SK-N-SH (cell line): ENCODE data around the gene FBXL7. TPM values are rescaled to one million over a fixed set of nuclear protein-coding genes. Genes with fewer than 3 reads are reported as not detected.
A peak's percentile ranks its signal among the peaks of the same experiment; 100 is the strongest.

Experiments used
- CTCF ChIA-PET: fragments of 300-600, 350-600 bp; formaldehyde crosslinking; extraction: SDS; loops from one replicate; lab custom pipeline; 2021; lab: Yijun Ruan, JAX
- POLR2A ChIA-PET: fragments of 350-600 bp; sonication (Branson Sonifier 250); formaldehyde crosslinking; extraction: SDS; loops from one replicate; lab custom pipeline; 2020; ENCODE audit warnings: antibody characterized with exemption, inconsistent platforms; lab: Yijun Ruan, JAX
- DNase-seq: peaks from one replicate; pipeline ENCODE4 v3.0.0; 2012
- H2AFZ ChIP-seq: fragments of 200-600 bp; sonication (generic); 2 replicates; pipeline ENCODE4 v1.8.1; 2016; ENCODE audit warnings: antibody characterized with exemption, mild to moderate bottlenecking, low read depth
- H3F3A ChIP-seq: fragments of 200-600 bp; sonication (generic); replicated peaks from 2 replicates; pipeline ENCODE3; 2016; ENCODE audit warnings: antibody characterized with exemption, mild to moderate bottlenecking; ENCODE audit not compliant: insufficient read depth
- H3K27ac ChIP-seq, 2 experiments: fragments of 200-500 bp in 1 of 2; fragments of 200-600 bp in 1 of 2; sonication (Bioruptor generic) in 1 of 2; sonication (generic), shearing (Covaris generic) in 1 of 2; 2 replicates each; pipeline versions ENCODE4 v1.5.1 to v1.6.1; 2014 to 2016; ENCODE audit warnings: low read depth in 2 of 2, inconsistent platforms in 1 of 2, low read length in 1 of 2, mild to moderate bottlenecking in 1 of 2, mixed read lengths in 1 of 2
- H3K27me3 ChIP-seq: fragments of 200-600 bp; sonication (generic), shearing (Covaris generic); 2 replicates; pipeline ENCODE4 v1.6.1; 2016; ENCODE audit warnings: mixed run types; ENCODE audit not compliant: insufficient read depth
- H3K36me3 ChIP-seq, 2 experiments: fragments of 200-500 bp in 1 of 2; fragments of 200-600 bp in 1 of 2; sonication (Bioruptor generic) in 1 of 2; sonication (generic) in 1 of 2; replicated peaks in 1 of 2; 2 replicates each; pipeline versions ENCODE3 to v1.5.1; 2014 to 2016; ENCODE audit warnings: low read length in 1 of 2, mild to moderate bottlenecking in 1 of 2; ENCODE audit not compliant: insufficient read depth in 2 of 2, control insufficient read depth in 1 of 2
- H3K4me1 ChIP-seq, 2 experiments: fragments of 200-500 bp in 1 of 2; fragments of 200-600 bp in 1 of 2; sonication (Bioruptor generic) in 1 of 2; sonication (generic), shearing (Covaris generic) in 1 of 2; 2 replicates each; pipeline versions ENCODE4 v1.5.1 to v1.6.1; 2014 to 2016; ENCODE audit warnings: low read depth in 1 of 2, low read length in 1 of 2, mixed run types in 1 of 2; ENCODE audit not compliant: insufficient read depth in 2 of 2, control insufficient read depth in 1 of 2
- H3K4me2 ChIP-seq: fragments of 200-600 bp; sonication (generic), shearing (Covaris generic); 2 replicates; pipeline ENCODE4 v1.6.1; 2017; ENCODE audit warnings: mixed run types
- H3K4me3 ChIP-seq, 2 experiments: fragments of 200-500 bp in 1 of 2; fragments of 200-600 bp in 1 of 2; sonication (Bioruptor generic) in 1 of 2; sonication (generic), shearing (Covaris generic) in 1 of 2; 2 replicates each; pipeline versions ENCODE4 v1.5.1 to v1.8.1; 2014 to 2016; ENCODE audit warnings: low read depth in 2 of 2, inconsistent platforms in 1 of 2, low read length in 1 of 2, mild to moderate bottlenecking in 1 of 2, mixed read lengths in 1 of 2, moderate library complexity in 1 of 2
- H3K79me2 ChIP-seq: fragments of 200-600 bp; sonication (generic); 2 replicates; pipeline ENCODE4 v1.8.1; 2017; ENCODE audit warnings: mild to moderate bottlenecking; ENCODE audit not compliant: insufficient read depth
- H3K9ac ChIP-seq: fragments of 200-600 bp; sonication (generic); 2 replicates; pipeline ENCODE4 v1.6.1; 2017; ENCODE audit warnings: mixed run types
- H3K9me2 ChIP-seq: fragments of 200-600 bp; sonication (generic); 2 replicates; pipeline ENCODE4 v1.6.1; 2017; ENCODE audit warnings: mixed run types
- H3K9me3 ChIP-seq: fragments of 200-600 bp; sonication (generic); 2 replicates; pipeline ENCODE4 v1.6.1; 2017; ENCODE audit warnings: mixed run types, mild to moderate bottlenecking, moderate library complexity
- H4K20me1 ChIP-seq: fragments of 200-600 bp; sonication (generic); 2 replicates; pipeline ENCODE4 v1.6.1; 2017; ENCODE audit warnings: mild to moderate bottlenecking, mixed run types; ENCODE audit not compliant: insufficient read depth
- FOSL2 ChIP-seq: IDR thresholded peaks from 2 replicates; pipeline ENCODE4 v1.4.0; 2012; ENCODE audit warnings: low read depth, mild to moderate bottlenecking, moderate library complexity, borderline replicate concordance
- FOXM1 ChIP-seq: IDR thresholded peaks from 2 replicates; pipeline ENCODE4 v1.4.0; 2012; ENCODE audit warnings: low read depth, mild to moderate bottlenecking
- JUND ChIP-seq: IDR thresholded peaks from 2 replicates; pipeline ENCODE4 v1.4.0; 2012
- MEF2A ChIP-seq: IDR thresholded peaks from 2 replicates; pipeline ENCODE4 v1.4.0; 2012; ENCODE audit warnings: low read depth, borderline replicate concordance
- REST ChIP-seq: IDR thresholded peaks from 2 replicates; pipeline ENCODE4 v1.6.1; 2012; ENCODE audit warnings: mild to moderate bottlenecking, low read depth, low read length, moderate library complexity
- SMC3 ChIP-seq: IDR thresholded peaks from 2 replicates; pipeline ENCODE4 v1.6.1; 2012; ENCODE audit warnings: low read depth, low read length, improper control_type of control experiment
- TAF1 ChIP-seq: IDR thresholded peaks from 2 replicates; pipeline ENCODE4 v1.6.1; 2012; ENCODE audit warnings: low read depth, mild to moderate bottlenecking, low read length, moderate library complexity, borderline replicate concordance
- YY1 ChIP-seq: IDR thresholded peaks from 2 replicates; pipeline ENCODE4 v1.4.0; 2012; ENCODE audit warnings: low read depth, mild to moderate bottlenecking
- WGBS: methylation state at CpG from one replicate; pipeline ENCODE4 v1.1.6; 2017; ENCODE audit warnings: low lambda C conversion rate; 5-methylcytosine and 5-hydroxymethylcytosine counted together
- polyA plus RNA-seq, 3 experiments: library from polyadenylated mRNA; depleted of rRNA; stranded (reverse); fragments of >200 nt; gene quantifications; 2 replicates each; pipeline ENCODE4 v1.2.3, GENCODE V29; 2012
- TF ChIP-seq, protein P1 (sequence below): fragments of 200-600 bp; sonication (generic); IDR thresholded peaks from 2 replicates; pipeline ENCODE4 v1.6.1; 2017; ENCODE audit warnings: antibody characterized with exemption, mild to moderate bottlenecking, moderate library complexity

FBXL7 gene
- polyA plus RNA-seq, 1 of the 3 experiments (the other 2 are of a cell fraction) = 7.0 TPM

DNA sequence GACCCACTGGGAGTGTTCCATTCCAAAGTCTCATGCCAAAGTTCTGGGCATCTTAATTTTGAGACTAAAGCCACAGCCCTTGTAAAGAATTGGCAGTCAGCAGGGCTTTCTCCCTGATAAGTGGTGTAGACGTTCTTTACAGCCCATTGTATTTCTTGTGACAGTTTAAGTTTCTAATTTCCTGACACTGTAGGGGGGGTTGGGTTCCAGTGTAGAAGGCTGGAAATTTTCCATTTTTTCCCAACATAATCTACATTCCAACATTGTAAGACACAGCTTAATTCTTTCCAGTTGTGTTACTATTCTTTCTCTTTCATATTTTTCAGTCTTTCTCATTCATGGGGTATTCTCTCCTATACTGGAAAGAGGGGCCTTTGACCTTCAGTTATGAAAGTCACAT is 121.1 kb downstream of the FBXL7 start (continued):
- TF ChIP-seq REST (no peak), TAF1 (no peak), MEF2A (peak; percentile 19; the same call in 1 of the 2 replicates), FOSL2 (peak; percentile 24; the same call in 1 of the 2 replicates), SMC3 (no peak)
- TF ChIP-seq, protein P1, sequence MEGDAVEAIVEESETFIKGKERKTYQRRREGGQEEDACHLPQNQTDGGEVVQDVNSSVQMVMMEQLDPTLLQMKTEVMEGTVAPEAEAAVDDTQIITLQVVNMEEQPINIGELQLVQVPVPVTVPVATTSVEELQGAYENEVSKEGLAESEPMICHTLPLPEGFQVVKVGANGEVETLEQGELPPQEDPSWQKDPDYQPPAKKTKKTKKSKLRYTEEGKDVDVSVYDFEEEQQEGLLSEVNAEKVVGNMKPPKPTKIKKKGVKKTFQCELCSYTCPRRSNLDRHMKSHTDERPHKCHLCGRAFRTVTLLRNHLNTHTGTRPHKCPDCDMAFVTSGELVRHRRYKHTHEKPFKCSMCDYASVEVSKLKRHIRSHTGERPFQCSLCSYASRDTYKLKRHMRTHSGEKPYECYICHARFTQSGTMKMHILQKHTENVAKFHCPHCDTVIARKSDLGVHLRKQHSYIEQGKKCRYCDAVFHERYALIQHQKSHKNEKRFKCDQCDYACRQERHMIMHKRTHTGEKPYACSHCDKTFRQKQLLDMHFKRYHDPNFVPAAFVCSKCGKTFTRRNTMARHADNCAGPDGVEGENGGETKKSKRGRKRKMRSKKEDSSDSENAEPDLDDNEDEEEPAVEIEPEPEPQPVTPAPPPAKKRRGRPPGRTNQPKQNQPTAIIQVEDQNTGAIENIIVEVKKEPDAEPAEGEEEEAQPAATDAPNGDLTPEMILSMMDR = no peak

- POLR2A ChIA-PET = no interaction called here
- Histone ChIP-seq H3K79me2 (peaks cover 32% of the 10 kb centered on the region), H3K9me2 (no peaks in the 10 kb centered on the region), H3K4me3 (no peak overlapping the region), H3K9me3 (no peaks in the 10 kb centered on the region), H3K4me1 (peaks cover 3% of the 10 kb centered on the region in 2 experiments; a peak in 3 of 4 replicates), H3K27ac (no peak overlapping the region), H2AFZ (no peak overlapping the region), H3K36me3 (no peaks in the 10 kb centered on the region), H3K9ac (no peak overlapping the region), H3K4me2 (no peak overlapping the region), H3K27me3 (no peaks in the 10 kb centered on the region), H4K20me1 (no peaks in the 10 kb centered on the region), H3F3A (peaks cover 7% of the 10 kb centered on the region)
- CTCF ChIA-PET = interaction anchor here (1.2 kb wide), 1 partner anchor 47 kb away, joined by 3 read pairs; no protein-coding TSS in a partner anchor
- no peak for DNase-seq
- 78% methylated on average over 2 of the region's 2 CpGs for WGBS
- TF ChIP-seq JUND (no peak), FOXM1 (no peak), YY1 (no peak), REST (no peak), MEF2A (no peak)
Measured at GRCh38 chr5:15623794-15624193, 123.8 kb downstream of the FBXL7 start.
